GM12878 (cell line): Measurements from ENCODE around the gene SMIM22. TPM values are rescaled to one million over a fixed set of nuclear protein-coding genes. Genes with fewer than 3 reads are reported as not detected.

ENCODE experiments used
- ATAC-seq: fragments of 200-7000 bp; cut with Tn5 transposase; 3 replicates; pipeline ENCODE4 v1.9.1; 2020; ENCODE audit warnings: mild to moderate bottlenecking, moderate library complexity
- BruUV-seq: library from RNA; stranded (reverse); fragments of 400-500 nt; replicated peaks from 2 replicates; lab custom pipeline; 2021; lab: Mats Ljungman, UMichigan
- CTCF ChIA-PET: fragments of 300-600 bp; sonication (Branson Sonifier 250); formaldehyde crosslinking; extraction: SDS; loops from one replicate; lab custom pipeline; 2021; ENCODE audit warnings: inconsistent platforms; lab: Yijun Ruan, JAX
- POLR2A ChIA-PET: fragments of 350-600 bp; formaldehyde crosslinking; extraction: SDS; loops from one replicate; lab custom pipeline; 2021; ENCODE audit warnings: inconsistent platforms; lab: Charles Lee
- RAD21 ChIA-PET: fragments of 300-600 bp; sonication (Branson Sonifier 250); formaldehyde crosslinking; loops from one replicate; lab custom pipeline; 2023; ENCODE audit warnings: antibody characterized with exemption; ENCODE audit not compliant: unreplicated experiment; lab: Charles Lee
- SMC1A ChIA-PET: fragments of 300-600 bp; sonication (Branson Sonifier 250); formaldehyde crosslinking; loops from one replicate; lab custom pipeline; 2023; ENCODE audit not compliant: unreplicated experiment, uncharacterized antibody; lab: Charles Lee
- DNase-seq: peaks from one replicate; pipeline ENCODE4 v3.0.0-alpha.2; 2011; ENCODE audit warnings: low read depth, low spot score
- FAIRE-seq: peaks from 3 replicates; lab custom pipeline; 2011; peaks lifted over from hg19 to GRCh38; lab: Jason Lieb, UNC
- H2AFZ ChIP-seq: 2 replicates; pipeline ENCODE4 v1.6.0; 2011; ENCODE audit warnings: low read depth, low read length, control low read depth; ENCODE audit not compliant: control insufficient read depth
- H3K27ac ChIP-seq: 2 replicates; pipeline ENCODE4 v1.5.1; 2011; ENCODE audit warnings: control low read depth; ENCODE audit not compliant: control insufficient read depth, insufficient read depth
- H3K27me3 ChIP-seq, 2 experiments: replicated peaks in 1 of 2; 2 replicates each; pipeline versions ENCODE4 v1.6.0 to v1.6.1; 2011; ENCODE audit warnings: low read length in 1 of 2; ENCODE audit not compliant: control insufficient read depth in 2 of 2, insufficient read depth in 2 of 2
- H3K36me3 ChIP-seq, 2 experiments: 2 replicates each; pipeline ENCODE4 v1.5.1; 2011; ENCODE audit warnings: low read length in 1 of 2; ENCODE audit not compliant: control insufficient read depth in 2 of 2, insufficient read depth in 2 of 2
- H3K4me1 ChIP-seq: 2 replicates; pipeline ENCODE4 v1.6.1; 2011; ENCODE audit warnings: mild to moderate bottlenecking, low read length, moderate library complexity, mixed read lengths; ENCODE audit not compliant: control insufficient read depth, insufficient read depth
- H3K4me2 ChIP-seq: 2 replicates; pipeline ENCODE4 v1.6.0; 2011; ENCODE audit warnings: control low read depth; ENCODE audit not compliant: control insufficient read depth, insufficient read depth
- H3K4me3 ChIP-seq: fragments of 200-600 bp; sonication (generic); 2 replicates; pipeline ENCODE4 v1.5.1; 2016
- H3K79me2 ChIP-seq: 2 replicates; pipeline ENCODE4 v1.6.0; 2011; ENCODE audit warnings: low read length; ENCODE audit not compliant: control insufficient read depth, insufficient read depth
- H3K9ac ChIP-seq: 2 replicates; pipeline ENCODE4 v1.8.0; 2011; ENCODE audit warnings: low read length, control low read depth, mixed read lengths; ENCODE audit not compliant: control insufficient read depth, insufficient read depth
- H3K9me3 ChIP-seq: replicated peaks from 3 replicates; pipeline ENCODE4 v1.5.1; 2011; ENCODE audit warnings: mild to moderate bottlenecking, low read length; ENCODE audit not compliant: control insufficient read depth, insufficient read depth
- H4K20me1 ChIP-seq: 2 replicates; pipeline ENCODE4 v1.6.0; 2011; ENCODE audit not compliant: control insufficient read depth, insufficient read depth
- CHD4 ChIP-seq: fragments of 200-600 bp; sonication (generic); IDR thresholded peaks from 2 replicates; pipeline ENCODE4 v1.6.1; 2016; ENCODE audit warnings: mild to moderate bottlenecking
- MTA2 ChIP-seq: fragments of 450-650 bp; IDR thresholded peaks from 2 replicates; pipeline ENCODE4 v1.6.1; 2016; ENCODE audit warnings: low read depth, mild to moderate bottlenecking, moderate library complexity
- MTA3 ChIP-seq: IDR thresholded peaks from 2 replicates; pipeline ENCODE4 v1.6.1; 2012; ENCODE audit warnings: low read length, inconsistent platforms, borderline replicate concordance
- NFYA ChIP-seq: IDR thresholded peaks from 2 replicates; pipeline ENCODE4 v1.6.1; 2011; ENCODE audit warnings: low read depth, mild to moderate bottlenecking, low read length, improper control_type of control experiment, borderline replicate concordance
- PAX5 ChIP-seq: IDR thresholded peaks from 2 replicates; pipeline ENCODE4 v1.6.1; 2011; ENCODE audit warnings: low read depth, low read length, borderline replicate concordance
- RELB ChIP-seq: fragments of 450-650 bp; IDR thresholded peaks from 2 replicates; pipeline ENCODE4 v1.6.1; 2017; ENCODE audit warnings: low read depth, mild to moderate bottlenecking, moderate library complexity
- SREBF1 ChIP-seq: IDR thresholded peaks from 2 replicates; pipeline ENCODE4 v1.6.1; 2012; ENCODE audit warnings: mild to moderate bottlenecking, low read length
- SUPT20H ChIP-seq: IDR thresholded peaks from 2 replicates; pipeline ENCODE4 v1.6.1; 2011; ENCODE audit warnings: low read depth, mild to moderate bottlenecking, low read length, moderate library complexity, borderline replicate concordance; ENCODE audit not compliant: control insufficient read depth
- TCF7 ChIP-seq: IDR thresholded peaks from 2 replicates; pipeline ENCODE4 v1.6.1; 2014; ENCODE audit warnings: antibody characterized with exemption, borderline replicate concordance
- ZBED1 ChIP-seq: IDR thresholded peaks from 2 replicates; pipeline ENCODE4 v1.6.1; 2016; ENCODE audit warnings: borderline replicate concordance
- ZNF217 ChIP-seq: fragments of 450-650 bp; IDR thresholded peaks from 2 replicates; pipeline ENCODE4 v1.6.1; 2017; ENCODE audit warnings: antibody characterized with exemption, mild to moderate bottlenecking
- ZNF274 ChIP-seq: IDR thresholded peaks from one replicate; pipeline ENCODE4 v1.8.0; 2011; ENCODE audit not compliant: insufficient read length, insufficient read depth
- WGBS: methylation state at CpG from one replicate; pipeline ENCODE4 v1.1.6; 2016; ENCODE audit warnings: low lambda C conversion rate; ENCODE audit not compliant: insufficient replicate concordance, insufficient coverage; ENCODE audit errors: missing lambda C conversion rate; 5-methylcytosine and 5-hydroxymethylcytosine counted together
- in situ Hi-C: fragments of 300-500 bp; cut with MboI; formaldehyde crosslinking; loops from 9 replicates; pipeline ENCODE4 v1.14.3; 2018; ENCODE audit warnings: mixed read lengths
- intact Hi-C: fragments of 100-400 bp; cut with micrococcal nuclease; formaldehyde crosslinking; loops from one replicate; pipeline ENCODE4 v1.14.2; 2022; ENCODE audit not compliant: unreplicated experiment
- polyA plus RNA-seq, 11 experiments: library from polyadenylated mRNA; depleted of rRNA in 4 of 11; unstranded in 6 of 11; stranded (reverse) in 5 of 11; fragments of >200 nt; fragmentation: Nextera tagmentation in 4 of 11; fragmentation: Illumina TruSeq in 1 of 11; extraction: Ambion mirVana in 4 of 11; extraction: Trizol in 1 of 11; gene quantifications; 1 replicate in 1 of 11; 2 replicates in 10 of 11; pipeline versions ENCODE4 v1.2.1 to v1.2.3, GENCODE V29; 2011 to 2016; ENCODE audit warnings: inconsistent platforms in 2 of 11, missing spikeins in 2 of 11, low read depth in 1 of 11
- total RNA-seq, 4 experiments: library from RNA; depleted of rRNA in 3 of 4; stranded (reverse); fragments of >200 nt in 3 of 4; fragmentation: Illumina TruSeq in 1 of 4; extraction: Trizol in 1 of 4; gene quantifications; 2 replicates each; pipeline versions ENCODE4 v1.2.1 to v1.2.3, GENCODE V29; 2013 to 2021
- TF ChIP-seq, protein P1 (sequence below): IDR thresholded peaks from 2 replicates; pipeline ENCODE4 v1.6.1; 2012; ENCODE audit warnings: low read length, inconsistent platforms
- TF ChIP-seq, protein P2 (sequence below): fragments of 450-650 bp; IDR thresholded peaks from 2 replicates; pipeline ENCODE4 v1.6.1; 2017; ENCODE audit warnings: mild to moderate bottlenecking, low read depth, inconsistent platforms; ENCODE audit not compliant: poor library complexity, severe bottlenecking
- TF ChIP-seq, protein P3 (sequence below), 3 experiments: IDR thresholded peaks in 2 of 3; conservative IDR thresholded peaks in 1 of 3; 2 replicates each; pipeline ENCODE4 v1.5.1; 2011; ENCODE audit warnings: low read depth in 3 of 3, low read length in 3 of 3, mild to moderate bottlenecking in 3 of 3, control low read depth in 2 of 3, moderate library complexity in 2 of 3, inconsistent platforms in 1 of 3, mixed read lengths in 1 of 3; ENCODE audit not compliant: control insufficient read depth in 2 of 3, insufficient read depth in 1 of 3; ENCODE audit errors: extremely low read depth in 1 of 3

SMIM22 gene
- total and polyA plus RNA-seq, 10 of the 15 experiments (the other 5 are each of a cell fraction or from before 2014, with no cell fraction given), result 0.83 TPM; not detected in 9

GRCh38 chr16:4790871-4791270, 4.3 kb upstream of the SMIM22 start:
- no peak overlapping the region for H3K4me3 ChIP-seq
- intact Hi-C loops, result no loop called here
- no peak for FAIRE-seq
- no peaks in the 10 kb centered on the region for H4K20me1 ChIP-seq
- DNase-seq, result no peak
- in situ Hi-C loops, result no loop called here
- no peak overlapping the region for H2AFZ ChIP-seq
- RAD21 ChIA-PET, result no interaction called here
- H3K9ac ChIP-seq, result no peak overlapping the region
- CTCF ChIA-PET, result no interaction called here
- H3K27ac ChIP-seq, result no peak overlapping the region
- no peaks in the 10 kb centered on the region for H3K9me3 ChIP-seq
- H3K79me2 ChIP-seq, result no peaks in the 10 kb centered on the region
- ATAC-seq, result no peak
- POLR2A ChIA-PET, result no interaction called here
- no peak overlapping the region for H3K4me2 ChIP-seq
- no peaks in the 10 kb centered on the region for H3K36me3 ChIP-seq
- TF ChIP-seq MTA3, result no peak
- no peak for TF ChIP-seq SUPT20H
- TF ChIP-seq ZNF274, result no peak
- TF ChIP-seq, protein P1, sequence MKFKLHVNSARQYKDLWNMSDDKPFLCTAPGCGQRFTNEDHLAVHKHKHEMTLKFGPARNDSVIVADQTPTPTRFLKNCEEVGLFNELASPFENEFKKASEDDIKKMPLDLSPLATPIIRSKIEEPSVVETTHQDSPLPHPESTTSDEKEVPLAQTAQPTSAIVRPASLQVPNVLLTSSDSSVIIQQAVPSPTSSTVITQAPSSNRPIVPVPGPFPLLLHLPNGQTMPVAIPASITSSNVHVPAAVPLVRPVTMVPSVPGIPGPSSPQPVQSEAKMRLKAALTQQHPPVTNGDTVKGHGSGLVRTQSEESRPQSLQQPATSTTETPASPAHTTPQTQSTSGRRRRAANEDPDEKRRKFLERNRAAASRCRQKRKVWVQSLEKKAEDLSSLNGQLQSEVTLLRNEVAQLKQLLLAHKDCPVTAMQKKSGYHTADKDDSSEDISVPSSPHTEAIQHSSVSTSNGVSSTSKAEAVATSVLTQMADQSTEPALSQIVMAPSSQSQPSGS, result no peak
- no peak for TF ChIP-seq SREBF1
- TF ChIP-seq ZNF217, result no peak
- TF ChIP-seq, protein P2, sequence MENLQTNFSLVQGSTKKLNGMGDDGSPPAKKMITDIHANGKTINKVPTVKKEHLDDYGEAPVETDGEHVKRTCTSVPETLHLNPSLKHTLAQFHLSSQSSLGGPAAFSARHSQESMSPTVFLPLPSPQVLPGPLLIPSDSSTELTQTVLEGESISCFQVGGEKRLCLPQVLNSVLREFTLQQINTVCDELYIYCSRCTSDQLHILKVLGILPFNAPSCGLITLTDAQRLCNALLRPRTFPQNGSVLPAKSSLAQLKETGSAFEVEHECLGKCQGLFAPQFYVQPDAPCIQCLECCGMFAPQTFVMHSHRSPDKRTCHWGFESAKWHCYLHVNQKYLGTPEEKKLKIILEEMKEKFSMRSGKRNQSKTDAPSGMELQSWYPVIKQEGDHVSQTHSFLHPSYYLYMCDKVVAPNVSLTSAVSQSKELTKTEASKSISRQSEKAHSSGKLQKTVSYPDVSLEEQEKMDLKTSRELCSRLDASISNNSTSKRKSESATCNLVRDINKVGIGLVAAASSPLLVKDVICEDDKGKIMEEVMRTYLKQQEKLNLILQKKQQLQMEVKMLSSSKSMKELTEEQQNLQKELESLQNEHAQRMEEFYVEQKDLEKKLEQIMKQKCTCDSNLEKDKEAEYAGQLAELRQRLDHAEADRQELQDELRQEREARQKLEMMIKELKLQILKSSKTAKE, result no peak
- no peak for TF ChIP-seq ZBED1
- TF ChIP-seq NFYA, result no peak
- TF ChIP-seq RELB, result no peak
- no peak for TF ChIP-seq TCF7
- no peak for TF ChIP-seq MTA2
- TF ChIP-seq, protein P3, sequence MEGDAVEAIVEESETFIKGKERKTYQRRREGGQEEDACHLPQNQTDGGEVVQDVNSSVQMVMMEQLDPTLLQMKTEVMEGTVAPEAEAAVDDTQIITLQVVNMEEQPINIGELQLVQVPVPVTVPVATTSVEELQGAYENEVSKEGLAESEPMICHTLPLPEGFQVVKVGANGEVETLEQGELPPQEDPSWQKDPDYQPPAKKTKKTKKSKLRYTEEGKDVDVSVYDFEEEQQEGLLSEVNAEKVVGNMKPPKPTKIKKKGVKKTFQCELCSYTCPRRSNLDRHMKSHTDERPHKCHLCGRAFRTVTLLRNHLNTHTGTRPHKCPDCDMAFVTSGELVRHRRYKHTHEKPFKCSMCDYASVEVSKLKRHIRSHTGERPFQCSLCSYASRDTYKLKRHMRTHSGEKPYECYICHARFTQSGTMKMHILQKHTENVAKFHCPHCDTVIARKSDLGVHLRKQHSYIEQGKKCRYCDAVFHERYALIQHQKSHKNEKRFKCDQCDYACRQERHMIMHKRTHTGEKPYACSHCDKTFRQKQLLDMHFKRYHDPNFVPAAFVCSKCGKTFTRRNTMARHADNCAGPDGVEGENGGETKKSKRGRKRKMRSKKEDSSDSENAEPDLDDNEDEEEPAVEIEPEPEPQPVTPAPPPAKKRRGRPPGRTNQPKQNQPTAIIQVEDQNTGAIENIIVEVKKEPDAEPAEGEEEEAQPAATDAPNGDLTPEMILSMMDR (IDR thresholded peaks at IDR 0.05 in 2 of 3, conservative IDR thresholded peaks at IDR 0.05 in 1 of 3; ENCODE audit: control insufficient read depth in 2 of 3, extremely low read depth in 1 of 3, insufficient read depth in 1 of 3, low read depth in 3 of 3, low read length in 3 of 3), result no peak
- TF ChIP-seq CHD4, result no peak
- no peak for TF ChIP-seq PAX5
- TF ChIP-seq, all 136 proteins: peak for 0
- H3K27me3 ChIP-seq, result no peaks in the 10 kb centered on the region
- 19% methylated on average over 10 of the region's 10 CpGs for WGBS
- no peaks in the 10 kb centered on the region for H3K4me1 ChIP-seq
- no TSS peak for BruUV-seq
- SMC1A ChIA-PET, result no interaction called here
